ENCODE results near the gene STX8. TPM values are rescaled to one million over a fixed set of nuclear protein-coding genes. Genes with fewer than 3 reads are reported as not detected.

STX8 gene
- total and polyA plus RNA-seq, 7 donors: 40.4 to 104 (median 72.6) TPM

DNA sequence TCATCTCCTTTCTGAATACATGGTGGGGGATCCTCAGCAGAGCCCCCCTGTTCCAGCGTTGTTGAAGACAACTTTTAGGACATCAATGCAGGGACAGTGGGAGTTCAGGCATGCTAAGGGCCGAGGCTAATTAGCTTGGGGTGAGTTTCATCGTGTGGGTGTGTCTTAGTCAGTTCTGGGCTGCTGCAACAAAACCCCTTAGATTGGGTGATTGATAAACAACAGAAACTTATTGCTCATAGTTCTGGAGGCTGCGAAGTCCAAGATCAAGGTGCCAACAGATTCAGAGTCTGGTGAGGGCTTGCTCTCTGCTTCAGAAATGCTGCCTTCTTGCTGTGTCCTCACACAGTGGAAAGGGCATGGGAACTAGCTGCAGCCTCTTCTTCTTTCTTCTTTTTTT lies 340.3 kb downstream of the STX8 start:
- DNase-seq: no peak
- Histone ChIP-seq H3K4me3 (no peak overlapping the region), H3K9me3 (no peaks in the 10 kb centered on the region), H3K36me3 (no peaks in the 10 kb centered on the region), H3K4me1 (peaks cover 0 to 18% (median 15%) of the 10 kb centered on the region in 4 donors), H3K27ac (no peak overlapping the region), H3K27me3 (no peaks in the 10 kb centered on the region)
- 67 to 87% methylated on average over 4 of the region's 4 CpGs for WGBS, 2 donors
- intact Hi-C loops (cut with DNase I): loop anchor here (5.0 kb wide), 1 partner anchor 118 kb away; no protein-coding TSS in a partner anchor
- TF ChIP-seq, protein P1, sequence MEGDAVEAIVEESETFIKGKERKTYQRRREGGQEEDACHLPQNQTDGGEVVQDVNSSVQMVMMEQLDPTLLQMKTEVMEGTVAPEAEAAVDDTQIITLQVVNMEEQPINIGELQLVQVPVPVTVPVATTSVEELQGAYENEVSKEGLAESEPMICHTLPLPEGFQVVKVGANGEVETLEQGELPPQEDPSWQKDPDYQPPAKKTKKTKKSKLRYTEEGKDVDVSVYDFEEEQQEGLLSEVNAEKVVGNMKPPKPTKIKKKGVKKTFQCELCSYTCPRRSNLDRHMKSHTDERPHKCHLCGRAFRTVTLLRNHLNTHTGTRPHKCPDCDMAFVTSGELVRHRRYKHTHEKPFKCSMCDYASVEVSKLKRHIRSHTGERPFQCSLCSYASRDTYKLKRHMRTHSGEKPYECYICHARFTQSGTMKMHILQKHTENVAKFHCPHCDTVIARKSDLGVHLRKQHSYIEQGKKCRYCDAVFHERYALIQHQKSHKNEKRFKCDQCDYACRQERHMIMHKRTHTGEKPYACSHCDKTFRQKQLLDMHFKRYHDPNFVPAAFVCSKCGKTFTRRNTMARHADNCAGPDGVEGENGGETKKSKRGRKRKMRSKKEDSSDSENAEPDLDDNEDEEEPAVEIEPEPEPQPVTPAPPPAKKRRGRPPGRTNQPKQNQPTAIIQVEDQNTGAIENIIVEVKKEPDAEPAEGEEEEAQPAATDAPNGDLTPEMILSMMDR (IDR thresholded peaks at IDR 0.05): no peak
- no peak for TF ChIP-seq POLR2A (IDR thresholded peaks at IDR 0.05)

DNA sequence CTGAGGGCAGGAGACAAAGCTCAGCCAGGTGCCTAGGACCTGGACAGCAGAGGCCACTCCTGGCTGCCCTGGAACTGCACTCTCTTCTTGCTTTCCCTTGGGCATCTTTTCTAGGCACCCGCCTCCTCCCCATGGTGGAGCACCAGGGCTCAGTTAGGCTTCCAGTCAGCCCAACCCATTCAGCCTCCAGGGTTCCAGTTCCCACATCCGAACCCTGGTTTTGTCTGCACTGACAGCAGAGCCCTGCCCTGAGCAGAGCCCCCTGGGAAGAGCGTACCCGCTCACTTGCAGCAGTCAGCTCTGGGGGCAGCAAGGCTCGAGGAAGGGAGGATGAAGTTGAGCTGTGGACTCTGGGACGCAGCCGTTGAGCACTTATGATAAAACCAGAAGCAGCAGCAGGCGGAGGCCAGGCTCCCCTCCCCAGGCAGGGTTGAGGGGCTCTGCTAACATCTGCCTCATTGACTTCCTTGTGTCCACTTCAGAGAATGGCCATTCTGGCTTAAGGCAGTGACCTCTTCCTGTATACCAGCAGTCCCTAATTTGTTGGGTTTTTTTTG lies 341.2 kb downstream of the STX8 start:
- TF ChIP-seq, protein P1 (IDR thresholded peaks at IDR 0.05): no peak
- TF ChIP-seq EP300 (IDR thresholded peaks at IDR 0.05): no peak
- TF ChIP-seq POLR2A (IDR thresholded peaks at IDR 0.05): no peak
- TF ChIP-seq POLR2AphosphoS5 (IDR thresholded peaks at IDR 0.05): no peak
- intact Hi-C loops (cut with DNase I): no loop called here

DNA sequence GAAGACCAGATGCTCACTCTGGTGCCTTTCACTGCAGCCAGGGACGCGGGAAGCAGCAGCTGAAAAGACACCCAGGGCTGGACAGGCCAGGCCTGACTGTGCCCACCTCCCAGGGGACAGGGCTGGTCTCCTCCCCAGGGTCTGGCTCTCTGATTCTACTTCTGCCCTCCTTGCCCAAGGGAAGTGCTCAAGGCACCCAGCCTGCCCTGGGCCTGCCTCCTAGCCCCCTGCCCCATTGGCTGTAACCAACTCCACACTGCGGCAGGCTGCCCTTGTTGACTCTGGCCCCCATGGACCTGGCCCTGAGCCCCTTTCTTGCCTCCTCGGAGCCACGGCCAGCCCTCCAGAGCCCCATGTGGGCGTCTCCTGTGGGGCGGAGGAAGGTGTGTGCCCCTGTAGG lies 341.9 kb downstream of the STX8 start:
- Histone ChIP-seq H3K4me3 (no peak overlapping the region), H3K36me3 (no peaks in the 10 kb centered on the region), H3K9me3 (no peaks in the 10 kb centered on the region), H3K27ac (no peak overlapping the region), H3K4me1 (peaks cover 0 to 6% (median 2%) of the 10 kb centered on the region in 4 donors), H3K27me3 (no peaks in the 10 kb centered on the region)
- intact Hi-C loops (cut with DNase I): no loop called here
- no peak for DNase-seq
- 89% methylated on average over 7 of the region's 7 CpGs for WGBS, 2 donors
- TF ChIP-seq POLR2AphosphoS5 (IDR thresholded peaks at IDR 0.05) (no peak), POLR2A (IDR thresholded peaks at IDR 0.05) (no peak), EP300 (IDR thresholded peaks at IDR 0.05) (no peak)
- TF ChIP-seq, protein P1 (IDR thresholded peaks at IDR 0.05): no peak

More for the DNA sequence above, 341.2 kb downstream of the STX8 start:
- Histone ChIP-seq H3K36me3 (no peaks in the 10 kb centered on the region), H3K27me3 (no peaks in the 10 kb centered on the region), H3K9me3 (no peaks in the 10 kb centered on the region), H3K27ac (no peak overlapping the region), H3K4me3 (no peak overlapping the region), H3K4me1 (peaks cover 0 to 13% (median 9%) of the 10 kb centered on the region in 4 donors)
- DNase-seq: no peak
- WGBS, 2 donors: 77 to 82% methylated on average over 8 of the region's 8 CpGs

DNA sequence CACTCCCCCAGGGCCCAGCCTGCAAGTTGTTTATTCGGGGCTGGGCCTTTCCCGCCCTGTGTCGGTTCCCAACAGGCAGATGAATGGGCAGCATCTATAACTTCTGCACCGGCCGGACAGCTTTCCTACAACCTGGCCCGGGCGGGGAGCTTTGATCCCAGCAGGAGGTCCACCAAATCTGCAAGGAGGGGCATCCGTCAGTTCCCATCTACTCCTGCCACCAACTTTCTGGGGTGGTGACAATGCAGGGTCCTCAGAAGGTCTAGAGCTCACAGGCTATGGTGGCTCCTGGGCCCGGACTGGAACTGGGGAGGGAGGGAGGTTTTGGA lies 342.4 kb downstream of the STX8 start:
- Histone ChIP-seq H3K27me3 (no peaks in the 10 kb centered on the region), H3K27ac (peak overlapping the region in 1 of 4 donors; percentile 40), H3K9me3 (no peaks in the 10 kb centered on the region), H3K4me1 (peaks cover 0 to 8% (median 2%) of the 10 kb centered on the region in 4 donors), H3K4me3 (no peak overlapping the region), H3K36me3 (no peaks in the 10 kb centered on the region)
- TF ChIP-seq POLR2A (IDR thresholded peaks at IDR 0.05) (no peak), EP300 (IDR thresholded peaks at IDR 0.05) (no peak), POLR2AphosphoS5 (IDR thresholded peaks at IDR 0.05) (no peak)
- TF ChIP-seq, protein P1 (IDR thresholded peaks at IDR 0.05): no peak
- DNase-seq: peak; percentile 57
- intact Hi-C loops (cut with DNase I): no loop called here
- 35 to 49% methylated on average over 9 of the region's 9 CpGs for WGBS, 2 donors
